Kidney epithelial cell (primary cell): ENCODE measurements around the gene BTLA. TPM values are rescaled to one million over a fixed set of nuclear protein-coding genes. Genes with fewer than 3 reads are reported as not detected.

Experiments
- DNase-seq: peaks from one replicate; pipeline ENCODE4 v3.0.0-alpha.2; 2010; ENCODE audit warnings: low read depth
- H3K27me3 ChIP-seq: 2 replicates; pipeline ENCODE4 v1.6.0; 2011; ENCODE audit warnings: low read length; ENCODE audit not compliant: control insufficient read depth, insufficient read depth
- H3K36me3 ChIP-seq: 2 replicates; pipeline ENCODE4 v1.5.1; 2011; ENCODE audit warnings: low read length; ENCODE audit not compliant: control insufficient read depth, insufficient read depth
- H3K4me3 ChIP-seq: 2 replicates; pipeline ENCODE4 v1.5.1; 2011; ENCODE audit warnings: low read depth, mild to moderate bottlenecking, control low read depth, low read length
- total RNA-seq: library from RNA; depleted of rRNA; stranded (reverse); fragments of >200 nt; gene quantifications from 2 replicates; pipeline ENCODE4 v1.2.3, GENCODE V29; 2015
- TF ChIP-seq, protein P1 (sequence below): IDR thresholded peaks from 2 replicates; pipeline ENCODE4 v1.5.1; 2011; ENCODE audit warnings: mild to moderate bottlenecking, moderate library complexity, low read length, control low read depth, inconsistent platforms; ENCODE audit not compliant: insufficient read depth, poor library complexity, severe bottlenecking

Gene BTLA
- total RNA-seq, 1 donor from 2014 or later = not detected

- DNase-seq = no peak
- Histone ChIP-seq H3K4me3 (no peak overlapping the region), H3K36me3 (no peaks in the 10 kb centered on the region), H3K27me3 (no peaks in the 10 kb centered on the region)
- TF ChIP-seq, protein P1, sequence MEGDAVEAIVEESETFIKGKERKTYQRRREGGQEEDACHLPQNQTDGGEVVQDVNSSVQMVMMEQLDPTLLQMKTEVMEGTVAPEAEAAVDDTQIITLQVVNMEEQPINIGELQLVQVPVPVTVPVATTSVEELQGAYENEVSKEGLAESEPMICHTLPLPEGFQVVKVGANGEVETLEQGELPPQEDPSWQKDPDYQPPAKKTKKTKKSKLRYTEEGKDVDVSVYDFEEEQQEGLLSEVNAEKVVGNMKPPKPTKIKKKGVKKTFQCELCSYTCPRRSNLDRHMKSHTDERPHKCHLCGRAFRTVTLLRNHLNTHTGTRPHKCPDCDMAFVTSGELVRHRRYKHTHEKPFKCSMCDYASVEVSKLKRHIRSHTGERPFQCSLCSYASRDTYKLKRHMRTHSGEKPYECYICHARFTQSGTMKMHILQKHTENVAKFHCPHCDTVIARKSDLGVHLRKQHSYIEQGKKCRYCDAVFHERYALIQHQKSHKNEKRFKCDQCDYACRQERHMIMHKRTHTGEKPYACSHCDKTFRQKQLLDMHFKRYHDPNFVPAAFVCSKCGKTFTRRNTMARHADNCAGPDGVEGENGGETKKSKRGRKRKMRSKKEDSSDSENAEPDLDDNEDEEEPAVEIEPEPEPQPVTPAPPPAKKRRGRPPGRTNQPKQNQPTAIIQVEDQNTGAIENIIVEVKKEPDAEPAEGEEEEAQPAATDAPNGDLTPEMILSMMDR = no peak
Observed at GRCh38 chr3:112472691-112473090, 26.6 kb downstream of the BTLA start.

DNA sequence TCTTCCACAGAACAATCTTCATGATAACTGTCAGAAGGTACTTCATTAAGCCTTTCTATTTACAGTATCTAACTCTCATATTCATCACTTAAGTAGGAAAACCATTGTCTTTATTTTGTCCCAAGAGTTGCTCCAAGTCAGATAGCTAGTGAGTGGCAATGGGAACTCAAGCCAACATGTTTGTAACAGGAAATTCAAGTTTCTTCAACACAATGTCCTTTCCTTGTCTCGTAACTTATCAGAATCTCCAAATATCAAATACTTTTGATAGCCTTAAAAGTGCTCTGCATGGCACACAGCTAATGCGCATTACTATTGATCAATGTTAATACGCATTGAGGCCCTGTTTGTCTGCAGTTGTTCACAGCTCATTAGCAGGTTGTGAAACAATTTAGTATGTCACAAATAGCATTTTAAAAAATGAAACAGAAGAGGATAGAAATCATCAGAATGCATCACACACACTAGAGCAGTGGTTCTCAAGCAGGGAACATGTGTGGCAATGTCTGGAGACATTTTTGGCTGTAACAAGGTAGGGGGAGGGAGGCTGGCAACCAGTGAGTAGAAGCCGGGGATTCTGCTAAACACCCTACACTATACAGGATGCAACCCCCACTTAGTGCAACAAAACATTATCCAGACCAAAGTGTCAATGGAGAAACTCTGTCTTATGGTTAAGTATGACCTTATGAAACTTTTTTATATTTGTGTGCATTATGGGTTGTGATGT is 27.5 kb downstream of the BTLA start:
- H3K4me3 ChIP-seq = no peak overlapping the region
- no peaks in the 10 kb centered on the region for H3K36me3 ChIP-seq
- TF ChIP-seq, protein P1 = no peak
- DNase-seq = no peak
- no peaks in the 10 kb centered on the region for H3K27me3 ChIP-seq

DNA sequence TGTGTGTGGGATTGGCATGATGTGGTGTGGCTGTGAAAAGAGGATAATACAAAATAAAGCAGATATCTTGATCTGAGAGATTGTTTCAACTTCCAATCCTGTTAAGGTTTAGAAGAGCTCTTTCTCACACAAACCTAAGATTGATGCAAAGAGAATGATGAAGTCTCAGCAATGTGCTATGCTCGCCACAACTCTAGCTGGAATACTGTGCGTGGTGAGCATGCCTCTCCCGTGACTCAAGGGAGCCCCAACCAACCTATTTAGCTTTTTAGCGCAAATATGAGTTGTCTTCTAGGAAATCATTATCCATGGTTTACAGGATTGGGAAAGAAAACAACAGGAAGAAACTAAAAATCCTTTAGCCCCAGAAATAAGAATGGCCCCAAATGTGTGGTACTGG is 28.5 kb downstream of the BTLA start:
- DNase-seq = no peak
- no peaks in the 10 kb centered on the region for H3K36me3 ChIP-seq
- TF ChIP-seq, protein P1 = no peak
- H3K4me3 ChIP-seq = no peak overlapping the region
- H3K27me3 ChIP-seq = no peaks in the 10 kb centered on the region

DNA sequence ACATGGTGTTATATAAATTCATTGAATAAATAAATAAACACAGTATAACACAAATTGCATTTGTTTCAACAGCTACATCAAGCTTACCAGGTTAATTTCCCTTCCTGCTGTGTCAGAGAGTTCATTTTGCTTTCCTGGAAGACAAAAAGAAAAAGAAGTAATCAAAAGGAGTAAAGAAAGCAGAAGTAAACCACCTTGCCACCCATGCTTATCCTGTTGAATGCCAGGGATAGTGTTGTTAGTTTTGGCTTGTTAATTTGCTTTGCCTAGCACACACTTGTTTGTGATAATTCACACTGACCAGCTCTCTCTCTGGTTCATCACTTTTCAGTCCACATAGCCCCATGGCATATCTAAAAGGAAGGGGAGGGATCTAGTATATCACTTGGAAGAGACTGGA is 29.6 kb downstream of the BTLA start:
- DNase-seq = no peak
- Histone ChIP-seq H3K4me3 (no peak overlapping the region), H3K27me3 (no peaks in the 10 kb centered on the region), H3K36me3 (no peaks in the 10 kb centered on the region)
- TF ChIP-seq, protein P1 = no peak

DNA sequence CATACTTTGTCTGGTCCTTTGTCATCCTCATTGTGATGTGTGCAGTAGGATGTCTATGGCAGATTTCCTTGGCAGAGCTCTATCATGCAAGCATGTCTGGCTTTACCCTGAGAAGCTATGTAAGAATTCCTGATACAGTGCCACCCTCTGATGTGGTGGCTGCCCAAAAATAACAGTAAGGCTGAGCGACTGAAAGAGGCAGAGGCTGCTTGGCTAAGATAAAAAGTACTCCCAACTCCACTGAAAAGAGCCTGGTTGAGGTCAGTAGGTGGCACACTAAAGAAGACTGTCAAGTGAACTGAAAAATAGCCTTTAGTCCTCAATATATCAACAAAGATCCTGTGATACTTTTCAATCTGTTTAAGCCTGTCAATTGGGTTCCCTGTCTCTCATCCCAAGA is 31.7 kb downstream of the BTLA start:
- TF ChIP-seq, protein P1 = no peak
- Histone ChIP-seq H3K27me3 (no peaks in the 10 kb centered on the region), H3K36me3 (no peaks in the 10 kb centered on the region), H3K4me3 (no peak overlapping the region)
- no peak for DNase-seq

GRCh38 chr3:112466020-112466419 is 33.3 kb downstream of the BTLA start:
- TF ChIP-seq, protein P1 = no peak
- Histone ChIP-seq H3K4me3 (no peak overlapping the region), H3K27me3 (no peaks in the 10 kb centered on the region), H3K36me3 (no peaks in the 10 kb centered on the region)
- no peak for DNase-seq
